RCC 7860 (cell line): ENCODE data around the gene MBNL1.
"Not testable (repeated sequence)": the region's sequence is repeated elsewhere in the genome, so short reads cannot be mapped to it uniquely, and the experiment has no call there.

Source experiments
- DNase-seq: peaks from one replicate; pipeline ENCODE4 v3.0.0-alpha.2; 2015; ENCODE audit warnings: low spot score
- FAIRE-seq: peaks from 2 replicates; lab custom pipeline; 2012; peaks lifted over from hg19 to GRCh38; lab: Jason Lieb, UNC

Gene MBNL1

DNA sequence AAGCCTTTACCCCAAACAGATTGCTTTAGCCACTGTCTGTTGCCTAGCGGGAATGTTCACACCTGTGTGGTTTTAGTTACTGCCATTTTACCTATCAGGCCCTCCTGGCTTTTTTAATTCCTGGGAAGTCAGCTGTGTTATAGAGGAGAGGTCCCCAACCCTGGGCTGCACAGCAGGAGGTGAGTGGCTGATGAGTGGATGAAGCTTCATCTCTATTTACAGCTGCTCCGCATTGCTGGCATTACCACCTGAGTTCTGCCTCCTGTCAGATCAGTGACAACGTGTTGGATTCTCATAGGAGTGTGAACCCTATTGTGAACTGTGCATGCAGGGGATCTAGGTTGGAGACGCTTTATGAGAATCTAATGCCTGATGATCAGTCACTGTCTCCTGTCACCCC lies 127.0 kb downstream of the MBNL1 start:
- no peak for FAIRE-seq
- no peak for DNase-seq

DNA sequence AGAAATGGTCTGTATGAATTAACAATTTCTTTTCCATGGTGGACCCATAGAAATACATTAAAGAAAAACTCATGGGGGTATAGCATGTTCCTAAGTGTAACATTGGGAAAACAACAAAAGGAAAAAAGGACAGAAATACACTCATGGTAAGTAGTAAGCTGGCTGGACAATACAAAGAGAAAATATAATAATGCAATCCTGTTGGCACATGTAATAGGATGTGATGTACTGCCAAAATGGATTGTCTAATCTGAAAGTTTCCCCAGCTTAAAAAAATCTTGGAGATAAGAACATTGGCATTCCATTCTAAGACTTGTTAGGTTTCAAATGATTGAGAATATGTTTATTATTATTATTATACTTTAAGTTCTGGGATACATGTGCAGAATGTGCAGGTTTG lies 128.1 kb downstream of the MBNL1 start:
- no peak for DNase-seq
- no peak for FAIRE-seq

DNA sequence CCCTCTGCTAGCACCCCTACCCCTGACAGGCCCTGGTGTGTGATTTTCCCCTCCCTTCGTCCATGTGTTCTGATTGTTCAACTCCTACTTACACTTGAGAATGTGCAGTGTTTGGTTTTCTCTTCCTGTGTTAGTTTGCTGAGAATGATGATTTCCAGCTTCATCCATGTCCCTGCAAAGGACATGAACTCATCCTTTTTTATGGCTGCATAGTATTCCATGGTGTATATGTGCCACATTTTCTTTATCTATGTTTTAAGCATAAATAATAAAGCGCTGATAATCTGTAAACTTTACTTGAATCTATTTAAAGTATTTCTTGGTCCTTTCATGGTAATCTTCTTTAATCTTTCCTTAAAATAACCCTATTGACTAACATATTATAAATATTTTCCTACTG lies 128.6 kb downstream of the MBNL1 start:
- not testable (repeated sequence) for DNase-seq, FAIRE-seq

DNA sequence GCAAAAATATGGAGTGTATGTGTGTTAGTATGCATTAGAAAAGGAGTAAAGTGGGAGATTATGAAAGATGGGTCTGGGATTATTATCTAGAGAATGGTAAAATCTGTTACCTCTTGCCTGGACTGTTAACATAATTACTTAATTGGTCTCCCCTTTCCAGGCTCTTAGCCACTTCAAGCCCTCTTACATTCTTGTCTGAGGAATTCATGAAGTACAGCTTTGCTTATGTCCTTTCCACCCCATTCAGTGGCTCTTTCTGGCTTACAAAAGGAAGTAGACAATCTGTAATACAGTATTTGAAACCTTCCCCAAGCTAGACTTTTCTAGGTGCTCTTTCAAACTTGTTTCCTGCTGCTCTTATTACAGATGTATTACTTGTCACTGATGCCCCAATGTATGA lies 129.8 kb downstream of the MBNL1 start:
- DNase-seq: no peak
- no peak for FAIRE-seq

DNA sequence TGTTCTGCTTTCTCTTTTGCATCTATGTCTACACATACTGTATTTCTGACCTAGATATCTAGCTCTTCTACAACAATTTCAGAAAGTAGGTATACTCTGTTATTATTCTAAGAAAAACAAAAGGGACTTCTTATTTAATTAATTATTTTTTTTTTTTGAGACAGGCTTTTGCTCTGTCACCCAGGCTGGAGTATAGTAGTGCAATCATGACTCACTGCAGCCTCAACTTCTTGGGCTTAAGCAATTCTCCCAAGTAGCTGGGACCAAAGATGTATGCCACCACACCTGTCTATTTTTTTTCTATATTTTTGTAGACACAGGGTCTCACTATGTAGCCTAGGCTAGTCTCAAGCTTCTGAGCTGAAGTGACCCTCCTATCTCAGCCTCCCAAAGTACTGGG lies 130.6 kb downstream of the MBNL1 start:
- DNase-seq: peak; percentile 16
- peak; percentile 72 for FAIRE-seq

DNA sequence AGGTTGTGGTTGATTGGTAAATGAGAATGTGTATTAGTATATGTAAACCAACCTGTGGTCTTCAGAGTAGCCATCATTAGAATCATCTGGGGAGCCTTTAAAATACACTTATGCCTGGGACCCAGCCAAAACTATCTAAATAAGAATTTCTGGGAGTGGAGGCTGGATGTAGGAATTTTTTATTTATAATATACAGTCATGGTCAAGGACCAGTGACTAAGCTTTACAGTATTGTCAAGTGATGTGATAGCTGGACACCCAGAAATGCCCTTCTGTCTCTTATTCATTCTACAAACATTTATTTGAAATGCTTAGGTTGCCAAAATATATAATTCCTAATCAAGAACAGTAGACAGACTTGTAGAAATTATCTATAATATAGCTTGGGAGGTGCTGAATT lies 132.2 kb downstream of the MBNL1 start:
- DNase-seq: peak; percentile 25
- peak; percentile 61 for FAIRE-seq

DNA sequence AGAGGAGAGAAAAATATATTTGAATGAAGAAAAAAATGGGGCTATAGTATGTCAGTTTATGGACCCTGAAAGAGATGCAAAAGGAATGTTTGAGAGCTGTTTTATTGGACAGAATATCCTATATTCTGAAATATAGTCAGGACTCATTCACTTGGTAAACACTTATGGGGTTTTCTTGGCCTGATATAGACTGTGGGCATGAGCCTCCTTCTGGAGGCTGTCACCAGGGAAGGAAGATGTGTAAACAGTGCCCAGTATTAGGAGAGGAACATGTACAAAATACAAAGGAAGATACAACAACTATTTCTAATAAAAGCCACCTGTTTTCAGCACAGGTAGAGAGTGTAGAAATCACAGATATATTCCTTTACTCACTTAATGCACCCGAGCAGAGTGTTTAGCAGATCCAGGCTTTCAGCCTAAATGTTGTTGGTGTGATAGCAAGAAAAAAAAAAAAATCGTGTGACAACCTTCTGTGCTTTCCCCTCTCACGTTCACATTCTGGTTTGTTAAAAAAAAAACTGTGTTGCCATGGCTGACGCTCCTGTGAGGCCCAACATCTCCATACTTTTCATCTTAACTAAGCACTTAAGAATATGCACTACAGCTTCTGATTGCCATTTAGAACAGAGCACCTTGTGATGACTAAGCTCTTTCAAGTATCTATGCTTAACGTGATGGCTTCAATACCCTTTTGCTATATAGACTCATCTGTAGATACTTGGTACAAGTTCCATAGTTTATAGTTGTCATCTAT lies 134.1 kb downstream of the MBNL1 start:
- FAIRE-seq (no peak), DNase-seq (no peak)

DNA sequence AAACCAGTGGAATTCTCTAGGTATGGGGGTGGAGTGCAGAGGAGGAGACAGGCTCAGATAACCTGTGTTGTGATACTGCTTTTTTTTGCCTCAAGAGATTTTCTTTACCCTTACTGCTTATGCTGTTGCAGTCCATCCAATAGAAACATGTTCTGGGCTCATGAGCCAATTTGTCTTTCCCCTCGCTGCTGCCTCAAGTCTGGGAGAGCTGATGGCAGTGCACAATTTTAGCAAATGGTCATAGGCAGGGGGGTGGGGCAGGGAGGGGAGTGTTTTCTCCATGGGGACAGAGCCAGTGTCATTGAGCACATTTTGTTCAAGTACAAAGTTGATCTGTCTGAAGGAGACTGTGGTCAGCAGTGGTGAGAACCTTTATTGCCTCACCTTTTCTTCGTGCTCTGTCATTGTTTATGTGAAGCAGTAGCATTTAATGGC lies 134.9 kb downstream of the MBNL1 start:
- FAIRE-seq: no peak
- DNase-seq: no peak

DNA sequence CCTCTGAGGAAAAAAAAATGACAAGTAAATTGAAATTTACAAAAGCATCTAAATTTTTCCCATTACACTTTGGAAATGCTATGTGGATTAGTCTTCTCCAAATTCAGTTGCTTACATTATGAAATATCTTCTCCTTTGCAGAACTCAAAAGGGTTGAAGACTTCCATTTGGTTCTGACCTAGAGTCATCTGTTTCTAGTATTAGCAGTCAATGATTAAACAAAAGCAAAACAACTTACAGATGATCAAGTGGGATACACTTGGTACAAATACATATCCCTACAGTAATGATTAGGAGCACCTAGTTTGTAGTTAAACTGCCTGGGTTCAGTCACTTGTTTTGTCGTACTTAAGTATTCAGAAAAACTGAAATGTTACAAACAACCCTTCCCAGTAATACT lies 136.2 kb downstream of the MBNL1 start:
- FAIRE-seq: no peak
- no peak for DNase-seq

DNA sequence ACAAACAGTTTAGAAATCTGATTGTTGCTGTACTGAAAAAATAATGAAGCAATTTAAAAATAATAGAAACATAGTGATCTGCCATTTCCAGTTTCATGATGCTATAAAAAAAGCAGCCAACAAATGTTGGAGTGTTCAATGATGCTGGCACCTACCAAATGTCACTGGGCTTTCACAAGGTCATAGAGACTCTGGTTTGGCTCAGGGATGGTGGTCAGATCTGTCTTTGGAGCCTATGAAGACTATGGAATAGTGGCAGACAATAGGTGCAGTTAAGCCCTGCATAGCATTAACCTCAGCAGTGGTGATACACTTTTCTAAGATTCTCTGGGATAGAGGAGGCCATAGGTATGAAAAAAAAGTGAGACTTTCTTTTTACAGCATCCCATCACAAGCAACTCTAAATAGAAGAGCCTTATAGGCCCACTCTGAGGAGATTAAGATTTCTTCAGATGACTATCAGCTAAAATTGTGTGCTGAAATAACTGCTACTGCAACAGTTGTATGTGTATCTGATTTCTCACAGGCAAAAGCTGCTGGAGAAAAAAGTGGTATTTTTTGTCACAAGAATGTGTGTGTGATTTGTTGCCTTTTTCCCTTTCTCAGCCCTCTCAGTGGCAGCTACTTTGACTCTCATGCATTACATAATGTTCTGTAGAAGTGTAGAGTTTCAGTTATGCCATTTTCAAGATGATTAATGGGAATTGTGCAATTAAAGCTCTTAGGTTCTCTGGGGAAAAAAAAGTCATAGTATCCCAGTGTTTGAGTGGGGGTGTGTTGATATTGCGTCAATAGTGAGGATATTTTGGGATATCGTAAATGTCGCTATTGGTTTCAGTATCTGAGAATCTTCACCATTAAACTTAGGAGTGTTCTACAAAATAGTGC lies 137.4 kb downstream of the MBNL1 start:
- FAIRE-seq: no peak
- no peak for DNase-seq

DNA sequence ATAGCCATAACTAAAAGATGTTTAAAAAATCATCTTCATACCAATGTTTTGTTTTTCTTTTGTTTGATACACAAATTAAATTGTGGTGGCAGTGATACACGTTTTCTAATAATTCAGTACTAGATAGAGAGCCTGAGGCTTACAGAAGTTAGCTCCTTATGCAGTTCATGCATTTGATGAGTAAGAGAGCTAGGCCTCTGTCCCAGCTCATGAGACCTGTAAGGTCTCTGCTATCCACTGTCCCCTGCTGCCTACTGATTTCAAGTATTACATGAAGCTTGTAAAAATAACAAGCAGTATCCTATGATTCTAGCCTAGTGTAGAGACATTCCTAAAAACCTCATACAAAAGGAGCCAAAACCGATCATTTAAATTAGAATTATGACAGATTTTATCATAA lies 144.5 kb downstream of the MBNL1 start:
- no peak for DNase-seq
- no peak for FAIRE-seq

DNA sequence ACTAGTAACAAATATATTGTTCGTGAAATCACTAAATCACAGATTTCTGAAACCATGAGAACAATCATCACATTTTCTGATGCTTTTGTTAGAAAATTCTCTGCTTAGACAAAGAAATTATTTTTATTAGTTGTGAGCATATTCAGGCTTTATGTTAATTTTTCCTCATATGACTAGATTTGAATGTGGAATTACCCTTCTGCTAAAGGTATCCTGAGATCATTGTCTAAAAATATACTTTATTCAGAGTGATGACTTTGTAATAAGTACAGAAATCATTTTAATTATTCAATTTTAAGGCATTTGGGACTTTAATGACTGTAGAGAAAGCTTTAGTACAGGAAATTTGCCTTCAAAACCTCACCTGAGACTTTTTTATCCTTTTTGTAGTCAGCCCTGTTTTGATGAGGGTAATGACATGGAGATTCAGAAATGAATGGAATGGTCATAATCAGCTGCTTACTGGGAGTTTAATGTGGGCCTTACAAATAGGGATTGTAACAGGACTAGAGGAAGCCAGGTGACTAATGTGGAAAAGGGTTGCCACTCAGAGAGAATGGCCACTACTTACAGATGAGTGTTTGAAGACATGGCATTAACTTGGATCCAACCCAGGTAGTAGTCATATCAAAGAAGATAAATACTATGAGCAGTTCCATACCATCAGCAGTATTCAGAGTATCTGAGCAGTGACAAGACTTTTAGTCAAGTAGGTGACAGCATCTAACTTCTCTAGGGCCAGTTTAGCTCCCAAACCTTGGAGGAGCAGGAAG lies 148.3 kb downstream of the MBNL1 start:
- DNase-seq: peak; percentile 56
- no peak for FAIRE-seq

DNA sequence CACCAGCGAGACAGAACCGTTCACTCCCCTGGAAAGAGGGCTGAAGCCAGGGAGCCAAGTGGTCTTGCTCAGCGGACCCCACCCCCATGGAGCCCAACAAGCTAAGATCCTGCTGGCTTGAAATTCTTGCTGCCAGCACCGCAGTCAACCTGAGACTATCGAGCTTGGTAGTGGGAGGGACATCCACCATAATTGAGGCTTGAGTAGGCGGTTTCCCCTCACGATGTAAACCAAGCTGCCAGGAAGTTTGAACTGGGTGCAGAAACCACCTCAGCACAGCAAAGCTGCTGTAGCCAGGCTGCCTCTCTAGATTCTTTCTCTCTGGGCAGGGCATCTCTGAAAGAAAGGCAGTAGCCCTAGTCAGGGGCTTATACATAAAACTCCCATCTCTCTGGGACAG lies 151.0 kb downstream of the MBNL1 start:
- FAIRE-seq: no peak
- DNase-seq: no peak

DNA sequence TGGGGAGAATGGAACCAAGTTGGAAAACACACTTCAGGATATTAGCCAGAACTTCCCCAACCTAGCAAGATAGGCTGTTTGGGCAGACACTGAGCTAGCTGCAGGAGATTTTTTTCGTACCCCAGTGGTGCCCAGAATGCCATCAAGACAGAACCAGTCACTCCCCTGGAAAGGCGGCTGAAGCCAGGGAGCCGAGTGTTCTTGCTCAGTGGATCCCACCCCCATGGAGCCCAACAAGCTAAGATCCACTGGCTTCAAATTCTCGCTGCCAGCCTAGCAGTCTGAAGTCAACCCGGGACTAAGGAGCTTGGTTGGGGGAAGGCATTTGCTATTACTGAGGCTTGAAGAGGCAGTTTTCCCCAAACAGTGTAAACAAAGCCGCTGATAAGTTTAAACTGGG lies 152.4 kb downstream of the MBNL1 start:
- FAIRE-seq (no peak), DNase-seq (no peak)

DNA sequence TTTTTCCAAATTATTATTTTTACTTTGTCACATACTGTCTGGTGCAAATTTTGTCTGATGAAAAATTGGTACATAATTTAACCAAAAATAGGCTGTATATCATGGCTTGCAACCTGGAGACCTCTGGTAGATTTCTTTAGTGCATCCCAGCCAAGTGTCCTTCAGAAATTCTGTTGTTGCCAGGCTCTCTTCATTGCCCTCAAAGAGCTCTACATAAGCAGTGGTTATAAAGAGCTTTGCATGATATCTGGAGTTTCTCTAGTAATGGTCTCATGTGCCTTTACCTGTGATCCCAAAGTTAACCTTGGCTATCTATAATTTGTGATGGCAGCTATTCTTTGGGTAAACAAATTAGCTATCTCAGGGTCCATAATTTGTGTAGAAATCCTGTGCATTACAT lies 157.7 kb downstream of the MBNL1 start:
- no peak for FAIRE-seq
- no peak for DNase-seq

DNA sequence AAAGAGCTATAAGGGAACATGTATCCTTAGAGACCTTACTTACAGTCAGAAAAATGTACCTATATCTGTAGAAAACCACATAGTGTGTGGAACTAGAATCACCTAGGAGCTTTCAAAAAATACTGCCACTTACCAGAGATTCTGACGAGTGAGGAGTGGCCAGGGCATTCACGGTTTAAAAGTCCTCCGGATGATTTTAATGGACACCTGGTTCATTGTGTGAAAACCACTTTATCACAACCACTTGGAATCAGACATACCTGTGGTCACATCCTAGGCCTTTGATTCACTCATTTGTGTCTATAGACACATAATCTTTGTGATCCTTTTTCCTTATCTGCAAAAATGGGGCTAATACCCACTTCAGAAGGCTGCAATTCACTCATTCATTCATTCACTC lies 159.8 kb downstream of the MBNL1 start:
- no peak for DNase-seq
- no peak for FAIRE-seq

DNA sequence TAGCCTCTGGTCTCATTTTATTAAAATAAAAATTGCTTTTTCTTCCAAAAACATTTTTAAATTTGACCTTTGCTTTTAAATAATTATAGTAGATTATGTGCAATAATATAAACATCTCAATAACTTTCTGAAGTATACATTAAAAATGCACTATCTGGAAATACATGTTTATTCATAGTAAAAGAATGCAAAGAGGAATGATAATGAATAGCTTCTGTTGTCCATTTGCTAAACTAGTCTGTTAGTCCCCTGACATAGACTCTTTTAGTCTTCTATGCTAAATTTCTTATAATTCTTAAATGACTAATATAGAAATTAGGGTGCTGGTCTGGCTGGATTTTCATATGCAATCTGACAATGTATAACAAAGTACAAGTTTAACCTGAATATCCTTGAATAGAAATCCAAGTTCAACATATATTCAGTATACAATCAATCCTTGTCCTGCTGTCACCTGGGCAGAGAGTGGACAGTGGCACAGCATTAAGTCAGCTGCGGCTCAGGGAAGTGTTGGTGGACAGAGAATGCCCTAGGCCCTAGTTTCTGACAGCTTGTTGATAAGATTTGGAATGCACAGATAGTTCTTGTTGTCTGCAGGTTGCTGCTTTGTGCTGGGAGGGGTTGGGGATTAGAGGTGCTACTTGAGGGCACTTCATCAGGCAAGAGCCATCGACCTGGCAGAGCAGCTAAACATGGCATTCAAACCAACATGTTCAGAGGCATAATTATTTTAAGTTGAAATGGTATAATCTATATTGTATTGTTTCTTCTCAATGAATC lies 161.7 kb downstream of the MBNL1 start:
- no peak for DNase-seq
- FAIRE-seq: no peak

DNA sequence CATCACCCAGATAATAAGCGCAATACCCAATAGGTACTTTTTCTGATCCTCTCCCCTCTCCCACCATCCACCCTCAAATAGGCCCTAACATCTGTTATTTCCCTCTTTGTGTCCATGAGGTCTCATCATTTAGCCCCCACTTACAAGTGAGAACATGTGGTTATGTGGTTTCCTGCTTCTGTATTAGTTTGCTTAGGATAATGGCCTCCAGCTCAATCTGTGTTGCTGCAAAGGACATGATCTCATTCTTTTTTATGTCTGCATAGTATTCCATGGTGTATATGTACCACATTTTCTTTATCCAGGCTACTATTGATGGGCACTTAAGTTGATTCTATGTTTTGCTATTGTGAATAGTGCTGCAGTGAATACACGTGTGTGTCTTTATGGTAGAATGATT lies 165.4 kb downstream of the MBNL1 start:
- FAIRE-seq: no peak
- DNase-seq: no peak

DNA sequence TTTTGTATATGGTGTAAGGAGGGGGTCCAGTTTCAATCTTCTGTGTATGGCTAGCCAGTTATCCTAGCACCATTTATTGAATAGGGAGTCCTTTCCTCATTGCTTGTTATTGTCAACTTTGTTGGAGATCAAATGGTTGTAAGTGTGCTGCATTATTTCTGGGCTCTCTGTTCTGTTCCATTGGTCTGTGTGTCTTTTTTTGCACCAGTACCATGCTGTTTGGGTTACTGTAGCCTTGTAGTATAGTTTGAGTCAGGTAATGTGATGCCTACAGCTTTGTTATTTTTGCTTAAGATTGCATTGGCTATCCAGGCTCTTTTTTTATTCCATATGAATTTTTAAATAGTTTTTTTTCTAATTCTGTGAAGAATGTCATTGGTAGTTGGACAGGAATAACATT lies 166.5 kb downstream of the MBNL1 start:
- DNase-seq, FAIRE-seq: not testable (repeated sequence)

DNA sequence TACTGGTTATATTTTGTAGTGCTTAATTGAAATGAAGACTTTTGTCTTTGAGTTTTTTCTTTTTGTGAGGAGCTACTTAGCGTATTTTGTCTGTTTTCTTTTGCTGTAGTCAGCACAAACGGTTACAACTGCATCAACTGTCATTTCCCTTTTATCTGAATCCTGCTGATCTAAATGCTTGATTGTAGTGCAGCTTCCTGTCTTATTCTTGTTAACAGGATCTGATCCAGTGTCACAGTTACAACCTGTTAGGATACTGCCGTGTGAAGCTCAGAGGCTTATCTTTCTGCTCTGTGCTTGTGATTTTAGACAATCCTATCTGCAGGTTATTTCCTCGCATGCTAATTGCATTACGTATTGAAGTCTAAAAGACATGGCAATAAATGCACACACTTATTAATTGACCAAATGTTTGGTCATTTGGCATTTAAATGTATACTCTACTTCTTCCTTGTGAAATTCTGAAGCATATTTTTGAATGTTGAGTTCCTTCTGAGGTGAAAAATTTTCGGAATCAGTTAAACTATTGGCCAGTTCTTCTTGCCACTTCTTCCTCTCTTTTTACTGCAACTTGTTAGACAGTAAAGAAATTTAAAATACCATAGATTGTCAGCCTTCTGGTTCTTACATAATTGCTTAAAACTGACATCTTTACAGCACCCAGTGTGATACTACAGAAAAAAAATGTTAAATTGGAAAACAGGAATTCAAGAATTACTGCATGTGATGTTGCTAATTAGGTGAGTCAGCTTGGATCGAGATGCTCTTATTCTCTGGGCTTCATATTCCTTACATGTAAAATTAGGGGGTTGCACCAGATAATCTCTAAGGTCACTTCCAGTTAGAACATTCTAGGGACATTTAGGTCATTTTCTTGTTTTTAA lies 168.2 kb downstream of the MBNL1 start:
- FAIRE-seq (no peak), DNase-seq (no peak)
